ENCODE results near the gene XYLT1.

The XYLT1 gene

DNA sequence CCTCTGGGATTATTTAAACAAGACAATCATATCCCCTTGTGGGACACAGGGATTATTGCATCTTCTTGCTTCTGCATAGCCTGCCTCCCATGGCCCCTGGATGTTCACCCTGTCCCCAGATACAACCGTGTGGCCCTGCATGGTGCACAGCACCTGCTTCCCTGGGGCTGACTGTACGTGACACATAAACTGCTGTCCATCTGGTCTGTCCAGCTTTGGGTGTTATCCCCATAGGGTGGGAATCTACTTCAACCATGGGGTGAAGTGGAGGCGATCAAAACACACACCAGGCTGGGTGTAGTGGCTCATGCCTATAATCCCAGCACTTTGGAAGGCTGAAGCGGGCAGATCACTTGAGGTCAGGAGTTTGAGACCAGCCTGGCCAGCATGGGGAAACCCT is 138.8 kb downstream of the XYLT1 start:
- H3K27ac ChIP-seq = peak overlapping the region in 1 of 2 donors; percentile 83
- DNase-seq (ENCODE audit: low spot score) = no peak
- TF ChIP-seq CTCF (IDR thresholded peaks at IDR 0.05) = no peak

GRCh38 chr16:17331071-17331607 is 139.6 kb downstream of the XYLT1 start:
- no peak overlapping the region for H3K4me3 ChIP-seq
- H3K27ac ChIP-seq = peak overlapping the region in 1 of 2 donors; percentile 83
- no peak for TF ChIP-seq CTCF (IDR thresholded peaks at IDR 0.05)
- peak; percentile 88 for DNase-seq (ENCODE audit: low spot score)

More for the DNA sequence above, 138.8 kb downstream of the XYLT1 start:
- H3K4me3 ChIP-seq = no peak overlapping the region

DNA sequence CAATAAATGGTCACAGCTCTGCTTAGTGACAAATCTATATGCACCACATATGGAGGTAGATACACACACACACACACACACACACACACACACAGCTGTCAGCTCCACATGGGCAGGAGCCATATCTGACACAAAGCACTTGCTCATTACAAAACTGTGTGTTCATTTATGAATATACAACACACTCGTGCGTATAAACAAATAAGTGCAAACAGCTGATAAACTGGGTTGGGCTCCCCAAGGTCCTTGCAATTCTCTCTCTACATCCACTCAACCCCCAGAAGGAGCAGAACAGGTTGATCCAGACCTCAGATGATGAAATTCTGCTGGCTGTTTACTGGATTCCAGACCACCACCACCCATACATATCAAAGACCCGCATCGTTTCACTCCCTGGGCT is 140.7 kb downstream of the XYLT1 start:
- TF ChIP-seq CTCF (IDR thresholded peaks at IDR 0.05) = no peak
- no peak for DNase-seq (ENCODE audit: low spot score)
- Histone ChIP-seq H3K27ac (peak overlapping the region in 1 of 2 donors; percentile 74), H3K4me3 (no peak overlapping the region)

- H3K4me3 ChIP-seq = peak overlapping the region; percentile 34
Measured at GRCh38 chr16:17329391-17329790, 141.4 kb downstream of the XYLT1 start.

GRCh38 chr16:17328932-17329331 is 141.8 kb downstream of the XYLT1 start:
- no peak for DNase-seq (ENCODE audit: low spot score)
- Histone ChIP-seq H3K27ac (peak overlapping the region; percentile 25 to 74), H3K4me3 (peak overlapping the region; percentile 34)
- TF ChIP-seq CTCF (IDR thresholded peaks at IDR 0.05) = no peak

More at GRCh38 chr16:17329391-17329790, 141.4 kb downstream of the XYLT1 start:
- peak overlapping the region; percentile 25 to 74 for H3K27ac ChIP-seq
- no peak for TF ChIP-seq CTCF (IDR thresholded peaks at IDR 0.05)
- no peak for DNase-seq (ENCODE audit: low spot score)

DNA sequence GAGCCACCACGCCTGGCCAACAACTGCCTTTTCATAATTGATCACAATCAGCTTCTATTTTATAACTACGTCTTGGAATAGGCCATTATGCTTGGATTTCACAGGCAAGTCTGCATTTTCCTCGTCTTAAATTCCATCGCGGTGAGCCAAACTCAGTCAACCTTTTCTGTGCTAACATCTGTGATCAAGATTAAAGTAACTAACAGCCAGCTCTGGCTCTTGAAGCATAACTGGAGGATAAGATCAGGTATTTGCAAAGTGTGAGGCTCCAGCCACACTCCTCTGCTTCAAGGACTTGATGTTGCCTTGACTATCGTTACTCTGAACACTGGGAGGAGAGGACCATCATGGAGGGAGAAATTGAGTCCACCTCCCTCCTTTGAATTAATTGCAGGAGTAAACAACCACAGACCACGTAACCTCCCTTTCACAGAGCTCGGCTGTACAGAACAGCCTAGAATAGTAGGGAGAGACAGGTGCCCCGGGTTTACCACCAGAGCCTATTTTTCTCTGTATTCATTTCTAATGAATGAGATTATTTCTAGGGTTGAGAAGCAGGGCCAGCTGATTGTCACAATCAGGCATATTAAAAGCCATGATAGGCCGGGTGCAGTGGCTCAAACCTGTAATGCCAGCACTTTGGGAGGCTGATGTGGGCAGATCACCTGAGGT is 143.0 kb downstream of the XYLT1 start:
- no peak overlapping the region for H3K4me3 ChIP-seq
- H3K27ac ChIP-seq = peak overlapping the region in 1 of 2 donors; percentile 41
- DNase-seq (ENCODE audit: low spot score) = no peak
- no peak for TF ChIP-seq CTCF (IDR thresholded peaks at IDR 0.05)
